ENCODE data around the gene TMEFF2. TPM values are rescaled to one million over a fixed set of nuclear protein-coding genes. Genes with fewer than 3 reads are reported as not detected.

Gene TMEFF2
- total and polyA plus RNA-seq, 2 experiments from 2014 or later: 1.7 to 2.2 TPM

- no peak overlapping the region for H3K27ac Mint-ChIP-seq
Observed at GRCh38 chr2:191935247-191935646, 259.5 kb downstream of the TMEFF2 start.

More at GRCh38 chr2:191935247-191935646, 259.5 kb downstream of the TMEFF2 start:
- no peaks in the 10 kb centered on the region for H3K27me3 Mint-ChIP-seq (ENCODE audit: insufficient read depth, low read depth, poor library complexity)
- no peak for TF ChIP-seq ZNF331 (CRISPR knock-in tag; IDR thresholded peaks at IDR 0.05; ENCODE audit: low read depth)
- TF ChIP-seq ZNF114 (CRISPR knock-in tag; IDR thresholded peaks at IDR 0.05): no peak
- no peak for TF ChIP-seq EZH2 (IDR thresholded peaks at IDR 0.05; ENCODE audit: low read depth, unreplicated experiment)
- no peak for TF ChIP-seq POLR2AphosphoS5 (IDR thresholded peaks at IDR 0.05; ENCODE audit: low read depth)
- TF ChIP-seq JUNB (IDR thresholded peaks at IDR 0.05; ENCODE audit: unreplicated experiment): no peak
- no peak for TF ChIP-seq STAT1 (IDR thresholded peaks at IDR 0.05; ENCODE audit: unreplicated experiment)
- no peak for TF ChIP-seq CREB1 (CRISPR knock-in tag; IDR thresholded peaks at IDR 0.05; ENCODE audit: low read depth)
- no peak for TF ChIP-seq ZNF462 (CRISPR knock-in tag; IDR thresholded peaks at IDR 0.05)
- TF ChIP-seq EZH2phosphoT487 (IDR thresholded peaks at IDR 0.05; ENCODE audit: unreplicated experiment): no peak
- no peak for TF ChIP-seq NANOG (IDR thresholded peaks at IDR 0.05; ENCODE audit: borderline replicate concordance)
- TF ChIP-seq ETS1 (IDR thresholded peaks at IDR 0.05): no peak
- TF ChIP-seq CTCF (conservative IDR thresholded peaks at IDR 0.05; ENCODE audit: low read depth in 2 of 2): no peak
- TF ChIP-seq REST (IDR thresholded peaks at IDR 0.05; ENCODE audit: unreplicated experiment): no peak
- DNase-seq (ENCODE audit: low spot score): no peak
- no peaks in the 10 kb centered on the region; the same call in 1 of the 2 replicates for H3K4me1 ChIP-seq (ENCODE audit: insufficient read depth)
- peaks cover 10% of the 10 kb centered on the region; the same call in 2 of the 3 replicates for H3K4me1 Mint-ChIP-seq
- no peak for ATAC-seq
- H3K36me3 ChIP-seq (ENCODE audit: insufficient read depth): no peaks in the 10 kb centered on the region
- H3K4me2 ChIP-seq: no peak overlapping the region
- no peaks in the 10 kb centered on the region for H3K36me3 Mint-ChIP-seq (ENCODE audit: low read depth)
- H3F3A ChIP-seq (replicated peaks; ENCODE audit: low read depth): no peaks in the 10 kb centered on the region
- H3K4me3 ChIP-seq: no peak overlapping the region
- no peaks in the 10 kb centered on the region for H4K20me1 ChIP-seq (replicated peaks; ENCODE audit: insufficient read depth)
- H3K27me3 ChIP-seq (ENCODE audit: insufficient read depth): no peaks in the 10 kb centered on the region
- no peaks in the 10 kb centered on the region for H3K9me3 Mint-ChIP-seq
- H3K4me3 Mint-ChIP-seq: no peak overlapping the region
- no peaks in the 10 kb centered on the region for H3K79me2 ChIP-seq (replicated peaks; ENCODE audit: insufficient read depth)
- H3K27ac ChIP-seq (ENCODE audit: low read depth): no peak overlapping the region
- peaks cover 9% of the 10 kb centered on the region for H3K9me2 ChIP-seq (ENCODE audit: insufficient read depth)
- 0 out of 2 replicates have a peak overlapping the region, but pooled peaks have one; percentile 35 for H2AFZ ChIP-seq
